A549 (cell line): ENCODE data around the gene EP300. TPM values are rescaled to one million over a fixed set of nuclear protein-coding genes. Genes with fewer than 3 reads are reported as not detected.

ENCODE experiments used
- ATAC-seq, 2 experiments: fragments of 200-7000 bp in 1 of 2; fragments of >200 bp in 1 of 2; cut with Nextera tagmentation in 1 of 2; cut with Tn5 transposase in 1 of 2; 3 replicates each; pipeline versions ENCODE4 v1.8.0 to v1.9.1; 2018 to 2020; ENCODE audit warnings: mild to moderate bottlenecking in 1 of 2, moderate library complexity in 1 of 2
- CTCF ChIA-PET: fragments of 300-600 bp; sonication (Branson Sonifier 250); formaldehyde crosslinking; extraction: SDS; loops from one replicate; lab custom pipeline; 2021; ENCODE audit warnings: antibody characterized with exemption, inconsistent platforms; lab: Yijun Ruan, JAX
- POLR2A ChIA-PET: fragments of 350-600 bp; formaldehyde crosslinking; extraction: SDS; loops from one replicate; lab custom pipeline; 2021; ENCODE audit warnings: antibody characterized with exemption, inconsistent platforms; lab: Yijun Ruan, JAX
- DNase-seq, 2 experiments: peaks; one replicate each; pipeline versions ENCODE4 v3.0.0 to v3.0.0-alpha.2; 2011 to 2016; ENCODE audit warnings: low read depth in 1 of 2, low spot score in 1 of 2
- FAIRE-seq: peaks from 2 replicates; lab custom pipeline; 2011; peaks lifted over from hg19 to GRCh38; lab: Jason Lieb, UNC
- H3K27ac ChIP-seq, 2 experiments: fragments of >200 bp; sonication (Bioruptor Twin); formaldehyde crosslinking; 3 replicates each; pipeline ENCODE4 v1.5.1; 2016 to 2017
- H3K4me1 ChIP-seq: fragments of >200 bp; sonication (Bioruptor Twin); formaldehyde crosslinking; 3 replicates; pipeline ENCODE4 v1.6.1; 2016
- H3K4me2 ChIP-seq: fragments of >200 bp; sonication (Bioruptor Twin); formaldehyde crosslinking; 3 replicates; pipeline ENCODE4 v1.6.1; 2016
- H3K4me3 ChIP-seq: fragments of >200 bp; sonication (Bioruptor Twin); formaldehyde crosslinking; 3 replicates; pipeline ENCODE4 v1.5.1; 2016
- H3K9me3 ChIP-seq: fragments of >200 bp; sonication (Bioruptor Twin); formaldehyde crosslinking; 3 replicates; pipeline ENCODE4 v1.6.1; 2016
- BCL3 ChIP-seq: fragments of >200 bp; sonication (Bioruptor Twin); formaldehyde crosslinking; IDR thresholded peaks from 3 replicates; pipeline ENCODE4 v1.6.1; 2016
- BHLHE40 ChIP-seq: IDR thresholded peaks from 2 replicates; pipeline ENCODE4 v1.6.1; 2012; ENCODE audit warnings: low read depth, low read length, inconsistent platforms
- CEBPB ChIP-seq, 2 experiments: fragments of >200 bp in 1 of 2; sonication (Bioruptor Twin) in 1 of 2; formaldehyde crosslinking in 1 of 2; IDR thresholded peaks; 2 replicates each; pipeline ENCODE4 v1.6.1; 2012 to 2016
- E2F6 ChIP-seq: IDR thresholded peaks from 2 replicates; pipeline ENCODE4 v1.6.1; 2012; ENCODE audit warnings: low read depth, borderline replicate concordance
- EHMT2 ChIP-seq: fragments of 200-600 bp; sonication (generic); IDR thresholded peaks from 2 replicates; pipeline ENCODE4 v1.6.1; 2016; ENCODE audit warnings: antibody characterized with exemption, low read depth, mild to moderate bottlenecking, moderate library complexity
- EP300 ChIP-seq, 2 experiments: fragments of >200 bp; sonication (Bioruptor Twin); formaldehyde crosslinking; IDR thresholded peaks; 2 replicates in 1 of 2; 3 replicates in 1 of 2; pipeline ENCODE4 v1.6.1; 2016 to 2017
- FOXS1 ChIP-seq: fragments of 250-450 bp; sonication (Bioruptor Pico); IDR thresholded peaks from 2 replicates; pipeline ENCODE4 v1.5.0; 2020; ENCODE audit warnings: mild to moderate bottlenecking, moderate library complexity
- HOXB13 ChIP-seq: fragments of 250-450 bp; sonication (Bioruptor Pico); IDR thresholded peaks from 2 replicates; pipeline ENCODE4 v1.5.0; 2020; ENCODE audit warnings: low read depth, mild to moderate bottlenecking, moderate library complexity
- JUN ChIP-seq, 2 experiments: fragments of >200 bp; sonication (Bioruptor Twin); formaldehyde crosslinking; IDR thresholded peaks; 2 replicates in 1 of 2; 3 replicates in 1 of 2; pipeline ENCODE4 v1.6.1; 2016 to 2017
- KDM1A ChIP-seq: fragments of 200-600 bp; sonication (generic); IDR thresholded peaks from 2 replicates; pipeline ENCODE4 v1.6.1; 2016; ENCODE audit warnings: low read depth, mild to moderate bottlenecking
- MAX ChIP-seq: IDR thresholded peaks from 2 replicates; pipeline ENCODE4 v1.6.1; 2012
- MAZ ChIP-seq: fragments of 150-350 bp; IDR thresholded peaks from 2 replicates; pipeline ENCODE4 v1.6.1; 2014; ENCODE audit warnings: antibody characterized with exemption, low read depth, low read length, borderline replicate concordance
- NR3C1 ChIP-seq: fragments of >200 bp; sonication (Bioruptor Twin); formaldehyde crosslinking; IDR thresholded peaks from 3 replicates; pipeline ENCODE4 v1.6.1; 2017
- POLR2A ChIP-seq: IDR thresholded peaks from 2 replicates; pipeline ENCODE4 v1.6.1; 2012; ENCODE audit warnings: mild to moderate bottlenecking, low read length
- POLR2AphosphoS2 ChIP-seq: conservative IDR thresholded peaks from 2 replicates; pipeline ENCODE4 v1.6.1; 2012; ENCODE audit warnings: low read length, improper control_type of control experiment, inconsistent platforms
- RAD21 ChIP-seq, 2 experiments: fragments of >200 bp in 1 of 2; sonication (Bioruptor Twin) in 1 of 2; formaldehyde crosslinking in 1 of 2; IDR thresholded peaks in 1 of 2; conservative IDR thresholded peaks in 1 of 2; 2 replicates in 1 of 2; 3 replicates in 1 of 2; pipeline ENCODE4 v1.6.1; 2012 to 2018; ENCODE audit warnings: inconsistent platforms in 1 of 2
- REST ChIP-seq: fragments of 200-600 bp; sonication (generic); IDR thresholded peaks from 2 replicates; pipeline ENCODE4 v1.6.1; 2016; ENCODE audit warnings: antibody characterized with exemption, mild to moderate bottlenecking, moderate library complexity
- ZC3H11A ChIP-seq: fragments of 450-650 bp; IDR thresholded peaks from 2 replicates; pipeline ENCODE4 v1.6.1; 2014; ENCODE audit warnings: antibody characterized with exemption, mild to moderate bottlenecking
- WGBS: methylation state at CpG from one replicate; pipeline ENCODE4 v1.1.6; 2017; ENCODE audit errors: missing lambda C conversion rate; 5-methylcytosine and 5-hydroxymethylcytosine counted together
- polyA plus RNA-seq, 4 experiments: library from polyadenylated mRNA; depleted of rRNA in 3 of 4; stranded (reverse); fragments of >200 nt; fragmentation: RNase III in 1 of 4; extraction: RNeasy Plus Mini Kit Qiagen cat#74134 plus additional on column Dnase treatment in 1 of 4; gene quantifications; 2 replicates in 3 of 4; 3 replicates in 1 of 4; pipeline ENCODE4 v1.2.3, GENCODE V29; 2011 to 2017
- TF ChIP-seq, protein P1 (sequence below): fragments of 250-450 bp; sonication (Bioruptor Pico); IDR thresholded peaks from 2 replicates; pipeline ENCODE4 v1.5.0; 2021; ENCODE audit warnings: mild to moderate bottlenecking, moderate library complexity, borderline replicate concordance
- TF ChIP-seq, protein P2 (sequence below): IDR thresholded peaks from 2 replicates; pipeline ENCODE4 v1.6.1; 2012
- TF ChIP-seq, protein P3 (sequence below): fragments of 150-350 bp; IDR thresholded peaks from 2 replicates; pipeline ENCODE4 v1.6.1; 2014; ENCODE audit warnings: low read depth, mild to moderate bottlenecking, low read length

The EP300 gene
- polyA plus RNA-seq, 2 of the 4 experiments (the other 2 are of a cell fraction), result 15.5 to 18.2 TPM

- TF ChIP-seq EP300 (IDR thresholded peaks at IDR 0.05) (no peak), E2F6 (peak; percentile 88), BHLHE40 (no peak), POLR2A (no peak), POLR2AphosphoS2 (no peak), ZC3H11A (no peak), BCL3 (no peak), NR3C1 (no peak), MAZ (no peak)
Observed at GRCh38 chr22:41197038-41197972, 104.9 kb downstream of the EP300 start (continued).

DNA sequence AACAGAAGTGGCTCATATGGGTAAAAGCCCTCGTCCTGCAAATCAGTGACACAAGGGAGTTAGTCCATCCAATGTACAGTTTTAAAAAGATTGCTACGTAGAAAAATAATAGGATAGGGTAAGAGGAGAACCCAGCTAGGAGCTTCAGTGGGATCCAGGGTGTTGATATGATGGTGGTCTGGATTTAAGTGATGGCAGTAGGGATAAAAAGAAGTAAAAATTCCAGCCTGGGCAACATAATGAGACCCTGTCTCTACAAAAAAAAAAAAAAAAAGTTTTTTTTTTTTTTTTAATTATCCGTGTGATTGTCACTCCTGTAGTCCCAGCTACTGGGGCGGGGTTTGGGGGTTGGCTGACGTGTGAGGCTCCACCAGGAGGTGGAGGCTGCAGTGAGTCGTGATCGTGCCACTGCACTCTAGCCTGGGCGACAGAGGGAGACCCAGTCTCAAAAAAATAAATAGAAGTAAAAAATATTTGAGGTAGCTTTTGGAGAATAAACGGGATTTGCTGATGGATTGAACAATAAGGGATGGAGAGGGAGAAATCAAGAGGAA is 105.7 kb downstream of the EP300 start:
- ChIA-PET CTCF (interaction anchor here (0.6 to 1.3 kb wide), 6 partner anchors 17 to 275 kb away, joined by 3 read pairs; no protein-coding TSS in a partner anchor), POLR2A (interaction anchor here (0.6 kb wide), 4 partner anchors 10 to 297 kb away, joined by 3 to 6 read pairs (median 6); no protein-coding TSS in a partner anchor)
- DNase-seq (no peak), ATAC-seq (peak; percentile 58 to 75; a peak in 3 of 6 replicates), FAIRE-seq (no peak)
- Histone ChIP-seq H3K4me1 (no peaks in the 10 kb centered on the region), H3K4me3 (peak overlapping the region; percentile 78), H3K27ac (peak overlapping the region in 1 of 2 experiments; percentile 88; a peak in 3 of 6 replicates), H3K9me3 (no peaks in the 10 kb centered on the region), H3K4me2 (peak overlapping the region; percentile 87)
- TF ChIP-seq, protein P1, sequence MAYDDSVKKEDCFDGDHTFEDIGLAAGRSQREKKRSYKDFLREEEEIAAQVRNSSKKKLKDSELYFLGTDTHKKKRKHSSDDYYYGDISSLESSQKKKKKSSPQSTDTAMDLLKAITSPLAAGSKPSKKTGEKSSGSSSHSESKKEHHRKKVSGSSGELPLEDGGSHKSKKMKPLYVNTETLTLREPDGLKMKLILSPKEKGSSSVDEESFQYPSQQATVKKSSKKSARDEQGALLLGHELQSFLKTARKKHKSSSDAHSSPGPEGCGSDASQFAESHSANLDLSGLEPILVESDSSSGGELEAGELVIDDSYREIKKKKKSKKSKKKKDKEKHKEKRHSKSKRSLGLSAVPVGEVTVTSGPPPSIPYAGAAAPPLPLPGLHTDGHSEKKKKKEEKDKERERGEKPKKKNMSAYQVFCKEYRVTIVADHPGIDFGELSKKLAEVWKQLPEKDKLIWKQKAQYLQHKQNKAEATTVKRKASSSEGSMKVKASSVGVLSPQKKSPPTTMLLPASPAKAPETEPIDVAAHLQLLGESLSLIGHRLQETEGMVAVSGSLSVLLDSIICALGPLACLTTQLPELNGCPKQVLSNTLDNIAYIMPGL (CRISPR knock-in tag), result no peak
- TF ChIP-seq, protein P2, sequence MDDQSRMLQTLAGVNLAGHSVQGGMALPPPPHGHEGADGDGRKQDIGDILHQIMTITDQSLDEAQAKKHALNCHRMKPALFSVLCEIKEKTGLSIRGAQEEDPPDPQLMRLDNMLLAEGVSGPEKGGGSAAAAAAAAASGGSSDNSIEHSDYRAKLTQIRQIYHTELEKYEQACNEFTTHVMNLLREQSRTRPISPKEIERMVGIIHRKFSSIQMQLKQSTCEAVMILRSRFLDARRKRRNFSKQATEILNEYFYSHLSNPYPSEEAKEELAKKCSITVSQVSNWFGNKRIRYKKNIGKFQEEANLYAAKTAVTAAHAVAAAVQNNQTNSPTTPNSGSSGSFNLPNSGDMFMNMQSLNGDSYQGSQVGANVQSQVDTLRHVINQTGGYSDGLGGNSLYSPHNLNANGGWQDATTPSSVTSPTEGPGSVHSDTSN, result no peak
- TF ChIP-seq HOXB13 (no peak), MAX (no peak), POLR2AphosphoS2 (no peak), KDM1A (no peak), JUN (IDR thresholded peaks at IDR 0.05) (no peak), CEBPB (IDR thresholded peaks at IDR 0.05) (no peak), FOXS1 (CRISPR knock-in tag) (no peak), BCL3 (no peak), REST (no peak), EHMT2 (no peak), RAD21 (conservative IDR thresholded peaks at IDR 0.05 in 1 of 2, IDR thresholded peaks at IDR 0.05 in 1 of 2) (no peak)
- TF ChIP-seq, protein P3, sequence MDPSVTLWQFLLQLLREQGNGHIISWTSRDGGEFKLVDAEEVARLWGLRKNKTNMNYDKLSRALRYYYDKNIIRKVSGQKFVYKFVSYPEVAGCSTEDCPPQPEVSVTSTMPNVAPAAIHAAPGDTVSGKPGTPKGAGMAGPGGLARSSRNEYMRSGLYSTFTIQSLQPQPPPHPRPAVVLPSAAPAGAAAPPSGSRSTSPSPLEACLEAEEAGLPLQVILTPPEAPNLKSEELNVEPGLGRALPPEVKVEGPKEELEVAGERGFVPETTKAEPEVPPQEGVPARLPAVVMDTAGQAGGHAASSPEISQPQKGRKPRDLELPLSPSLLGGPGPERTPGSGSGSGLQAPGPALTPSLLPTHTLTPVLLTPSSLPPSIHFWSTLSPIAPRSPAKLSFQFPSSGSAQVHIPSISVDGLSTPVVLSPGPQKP, result no peak
- WGBS, result 3% methylated on average over 9 of the region's 9 CpGs
